Measurements from ENCODE around the gene LDLRAD4.

- TF ChIP-seq GATA2 (IDR thresholded peaks at IDR 0.05; ENCODE audit: low read depth, low read length): no peak
- TF ChIP-seq GATA3 (IDR thresholded peaks at IDR 0.05; ENCODE audit: low read depth, low read length): no peak
Observed at GRCh38 chr18:13191779-13192178, 26.8 kb upstream of the LDLRAD4 start.
